ENCODE measurements around the gene AKNA. TPM values are rescaled to one million over a fixed set of nuclear protein-coding genes. Genes with fewer than 3 reads are reported as not detected.

AKNA gene
- total RNA-seq, 1 donor from 2014 or later = 24.6 TPM

GRCh38 chr9:114375386-114376175 is 12.2 kb downstream of the AKNA start:
- Mint-ChIP-seq H3K4me3 (ENCODE audit: low read depth) (no peak overlapping the region), H3K27me3 (no peaks in the 10 kb centered on the region), H3K36me3 (ENCODE audit: insufficient read depth) (peaks cover 7% of the 10 kb centered on the region), H3K27ac (no peak overlapping the region), H3K9me3 (ENCODE audit: low read depth) (no peaks in the 10 kb centered on the region), H3K4me1 (ENCODE audit: low read depth) (no peaks in the 10 kb centered on the region)
- TF ChIP-seq CTCF (IDR thresholded peaks at IDR 0.05; ENCODE audit: unreplicated experiment) = no peak
- no peak for DNase-seq (ENCODE audit: low spot score, unreplicated experiment)

GRCh38 chr9:114374936-114375335 is 12.8 kb downstream of the AKNA start:
- Mint-ChIP-seq H3K4me3 (ENCODE audit: low read depth) (no peak overlapping the region), H3K36me3 (ENCODE audit: insufficient read depth) (peaks cover 4% of the 10 kb centered on the region), H3K4me1 (ENCODE audit: low read depth) (no peaks in the 10 kb centered on the region), H3K27ac (no peak overlapping the region), H3K9me3 (ENCODE audit: low read depth) (no peaks in the 10 kb centered on the region), H3K27me3 (no peaks in the 10 kb centered on the region)
- DNase-seq (ENCODE audit: low spot score, unreplicated experiment) = no peak
- no peak for TF ChIP-seq CTCF (IDR thresholded peaks at IDR 0.05; ENCODE audit: unreplicated experiment)

GRCh38 chr9:114373960-114374730 is 13.6 kb downstream of the AKNA start:
- Mint-ChIP-seq H3K27me3 (no peaks in the 10 kb centered on the region), H3K4me3 (ENCODE audit: low read depth) (no peak overlapping the region), H3K4me1 (ENCODE audit: low read depth) (no peaks in the 10 kb centered on the region), H3K9me3 (ENCODE audit: low read depth) (no peaks in the 10 kb centered on the region), H3K36me3 (ENCODE audit: insufficient read depth) (peaks cover 5% of the 10 kb centered on the region), H3K27ac (no peak overlapping the region)
- DNase-seq (ENCODE audit: low spot score, unreplicated experiment) = no peak
- TF ChIP-seq CTCF (IDR thresholded peaks at IDR 0.05; ENCODE audit: unreplicated experiment) = no peak

- Mint-ChIP-seq H3K4me3 (ENCODE audit: low read depth) (no peak overlapping the region), H3K4me1 (ENCODE audit: low read depth) (no peaks in the 10 kb centered on the region), H3K27ac (no peak overlapping the region), H3K9me3 (ENCODE audit: low read depth) (no peaks in the 10 kb centered on the region), H3K27me3 (no peaks in the 10 kb centered on the region), H3K36me3 (ENCODE audit: insufficient read depth) (peaks cover 5% of the 10 kb centered on the region)
- TF ChIP-seq CTCF (IDR thresholded peaks at IDR 0.05; ENCODE audit: unreplicated experiment) = no peak
- DNase-seq (ENCODE audit: low spot score, unreplicated experiment) = no peak
These were observed 14.8 kb downstream of the AKNA start for GRCh38 chr9:114372921-114373448.

Measured in progenitor cell of endocrine pancreas (in vitro differentiated cells).